CD4-positive, alpha-beta memory T cell (primary cell): ENCODE results near the gene ZFHX3. TPM values are rescaled to one million over a fixed set of nuclear protein-coding genes. Genes with fewer than 3 reads are reported as not detected.

Source experiments
- CTCF ChIA-PET: fragments of 350-600 bp; sonication (Branson Sonifier 250); formaldehyde crosslinking; loops from one replicate; lab custom pipeline; 2021; ENCODE audit warnings: inconsistent platforms; ENCODE audit not compliant: partially characterized antibody; lab: Charles Lee
- POLR2A ChIA-PET: fragments of 350-600 bp; sonication (Branson Sonifier 250); formaldehyde crosslinking; loops from one replicate; lab custom pipeline; 2021; ENCODE audit not compliant: partially characterized antibody; lab: Charles Lee
- DNase-seq, 5 donors: peaks; one replicate each; pipeline versions ENCODE4 v3.0.0 to v3.0.0-alpha.2; 2020 to 2022; ENCODE audit warnings: mixed read lengths in 1 of 5
- H3K27ac ChIP-seq: one replicate; pipeline ENCODE4 v1.7.0; 2013; ENCODE audit warnings: low read depth, low read length
- H3K27me3 ChIP-seq: 2 replicates; pipeline ENCODE4 v1.7.0; 2013; ENCODE audit warnings: mild to moderate bottlenecking, low read length, moderate library complexity; ENCODE audit not compliant: insufficient read depth
- H3K36me3 ChIP-seq: 2 replicates; pipeline ENCODE4 v1.7.0; 2013; ENCODE audit warnings: mild to moderate bottlenecking, low read length, moderate library complexity; ENCODE audit not compliant: insufficient read depth
- H3K4me1 ChIP-seq: 2 replicates; pipeline ENCODE4 v1.7.0; 2013; ENCODE audit warnings: mild to moderate bottlenecking, low read length, moderate library complexity; ENCODE audit not compliant: insufficient read depth
- H3K4me3 ChIP-seq, 2 donors: one replicate each; pipeline ENCODE4 v1.7.0; 2013; ENCODE audit warnings: low read length in 2 of 2, mild to moderate bottlenecking in 1 of 2
- H3K9me3 ChIP-seq, 2 donors: one replicate each; pipeline ENCODE4 v1.7.0; 2013; ENCODE audit warnings: low read length in 2 of 2, control low read depth in 1 of 2; ENCODE audit not compliant: control insufficient read depth in 1 of 2
- H3K27ac Mint-ChIP-seq, 7 donors: one replicate each; pipeline ENCODE4 v1.8.0; 2020 to 2021; ENCODE audit warnings: mixed read lengths in 7 of 7, mild to moderate bottlenecking in 6 of 7, inconsistent platforms in 3 of 7, moderate library complexity in 3 of 7
- H3K27me3 Mint-ChIP-seq, 2 donors: one replicate each; pipeline ENCODE4 v1.8.0; 2020 to 2021; ENCODE audit warnings: mixed read lengths in 2 of 2
- H3K36me3 Mint-ChIP-seq, 2 donors: one replicate each; pipeline ENCODE4 v1.8.0; 2020 to 2021; ENCODE audit warnings: mixed read lengths in 2 of 2, inconsistent platforms in 1 of 2, mild to moderate bottlenecking in 1 of 2
- H3K4me1 Mint-ChIP-seq, 4 donors: one replicate each; pipeline ENCODE4 v1.8.0; 2020 to 2021; ENCODE audit warnings: mixed read lengths in 4 of 4, mild to moderate bottlenecking in 1 of 4
- H3K4me3 Mint-ChIP-seq, 8 donors: one replicate each; pipeline ENCODE4 v1.8.0; 2020 to 2021; ENCODE audit warnings: mixed read lengths in 8 of 8, mild to moderate bottlenecking in 7 of 8, moderate library complexity in 6 of 8, inconsistent platforms in 3 of 8
- H3K9me3 Mint-ChIP-seq, 8 donors: one replicate each; pipeline ENCODE4 v1.8.0; 2020 to 2021; ENCODE audit warnings: mixed read lengths in 8 of 8, mild to moderate bottlenecking in 5 of 8, inconsistent platforms in 3 of 8, moderate library complexity in 1 of 8
- intact Hi-C: fragments of 100-400 bp; cut with micrococcal nuclease; formaldehyde crosslinking; loops from one replicate; pipeline ENCODE4 v1.15.1; 2023
- polyA plus RNA-seq, 2 donors: library from polyadenylated mRNA; unstranded; fragments of 300-500 nt; fragmentation: Illumina TruSeq; gene quantifications; one replicate each; pipeline ENCODE4 v1.2.3, GENCODE V29; 2021
- total RNA-seq, 2 experiments: library from RNA; stranded (reverse); gene quantifications; one replicate each; pipeline ENCODE4 v1.2.3, GENCODE V29; 2021

Gene ZFHX3
- total and polyA plus RNA-seq, 4 experiments from 2014 or later: 0.01 to 0.99 (median 0.36) TPM

DNA sequence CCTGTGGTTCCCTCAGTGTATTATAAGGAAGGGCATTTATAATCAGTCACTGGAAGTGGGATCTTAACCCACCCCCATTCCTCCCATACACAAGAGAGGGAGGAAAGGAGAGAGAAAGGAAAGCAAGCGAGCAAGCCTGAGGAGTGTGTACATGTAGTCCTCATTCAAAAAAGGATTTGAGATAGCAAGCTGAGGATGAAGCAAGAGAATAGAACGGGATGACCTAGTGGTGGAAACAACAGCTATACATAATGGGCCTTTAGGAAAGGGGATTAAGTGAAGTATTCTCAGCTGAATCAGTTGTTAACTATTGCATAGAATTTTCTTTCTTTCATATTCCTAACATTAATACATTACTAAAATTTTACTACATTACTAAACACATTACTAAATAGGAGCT, 281.4 kb downstream of the ZFHX3 start:
- POLR2A ChIA-PET: no interaction called here
- DNase-seq: no peak
- Mint-ChIP-seq H3K27me3 (no peaks in the 10 kb centered on the region), H3K4me3 (no peak overlapping the region), H3K36me3 (no peaks in the 10 kb centered on the region), H3K27ac (no peak overlapping the region), H3K9me3 (peaks cover 0 to 12% (median 0%) of the 10 kb centered on the region in 8 donors), H3K4me1 (no peaks in the 10 kb centered on the region)
- Histone ChIP-seq H3K4me3 (no peak overlapping the region), H3K36me3 (no peaks in the 10 kb centered on the region), H3K27ac (no peak overlapping the region), H3K9me3 (no peaks in the 10 kb centered on the region), H3K27me3 (no peaks in the 10 kb centered on the region), H3K4me1 (no peaks in the 10 kb centered on the region)
- CTCF ChIA-PET: no interaction called here
- intact Hi-C loops: no loop called here

DNA sequence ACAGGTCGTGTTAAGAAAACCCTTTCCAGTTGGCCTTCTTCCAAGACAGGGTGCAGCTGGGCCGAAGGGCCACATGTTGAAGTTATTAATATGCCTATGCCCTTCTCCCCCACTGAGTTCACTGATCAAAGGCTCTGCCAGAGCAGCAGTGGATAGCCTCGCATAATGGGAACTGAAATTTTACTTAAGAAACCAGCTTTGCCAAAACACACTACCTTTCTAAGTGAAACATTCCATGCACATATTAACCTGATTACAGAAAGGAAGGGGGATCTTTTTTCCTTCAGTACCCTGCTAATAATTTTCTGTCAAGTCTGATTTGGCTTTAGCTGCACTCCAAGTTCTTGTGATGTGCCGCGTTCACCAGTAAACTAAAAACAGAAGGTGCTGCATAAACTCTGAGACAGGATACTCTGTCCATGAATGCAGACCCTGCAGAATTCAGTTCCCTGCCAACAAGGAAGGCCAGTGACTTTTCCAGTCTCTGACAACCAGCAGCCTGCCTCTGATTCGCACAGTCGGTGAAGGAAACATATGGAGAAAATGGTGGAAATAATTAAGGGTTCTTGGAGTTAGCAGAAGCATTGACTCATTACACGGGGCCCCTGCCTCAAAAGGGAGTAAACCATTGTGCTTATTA, 283.8 kb downstream of the ZFHX3 start:
- intact Hi-C loops: no loop called here
- H3K4me1 ChIP-seq: no peaks in the 10 kb centered on the region
- no peak overlapping the region for H3K27ac Mint-ChIP-seq
- H3K27me3 ChIP-seq: no peaks in the 10 kb centered on the region
- DNase-seq: no peak
- H3K27me3 Mint-ChIP-seq: no peaks in the 10 kb centered on the region
- no peak overlapping the region for H3K4me3 Mint-ChIP-seq
- ChIA-PET POLR2A (no interaction called here), CTCF (no interaction called here)
- H3K4me3 ChIP-seq: no peak overlapping the region
- H3K9me3 Mint-ChIP-seq: peaks cover 0 to 5% (median 0%) of the 10 kb centered on the region in 8 donors
- H3K4me1 Mint-ChIP-seq: no peaks in the 10 kb centered on the region
- H3K9me3 ChIP-seq: no peaks in the 10 kb centered on the region
- no peak overlapping the region for H3K27ac ChIP-seq
- H3K36me3 ChIP-seq: no peaks in the 10 kb centered on the region
- H3K36me3 Mint-ChIP-seq: no peaks in the 10 kb centered on the region

DNA sequence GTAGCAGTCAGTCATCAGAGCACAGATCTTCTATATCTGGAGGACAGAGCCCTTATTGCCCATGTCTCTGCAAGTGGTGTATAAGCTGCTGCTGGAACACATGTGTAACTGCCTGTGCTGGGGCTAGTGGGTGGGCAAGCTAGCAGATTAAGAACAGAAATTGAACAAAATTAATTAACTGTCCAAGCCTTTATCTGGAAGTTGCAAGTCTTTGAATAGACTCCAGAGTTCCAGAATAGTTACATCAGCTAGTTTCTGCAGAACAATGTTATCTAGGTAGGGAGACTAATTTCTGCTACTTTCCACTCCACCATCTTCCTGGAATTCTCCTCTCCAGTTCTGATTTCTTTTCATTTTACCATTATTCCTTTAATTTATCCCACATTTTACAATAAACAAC, 287.3 kb downstream of the ZFHX3 start:
- Histone ChIP-seq H3K4me1 (no peaks in the 10 kb centered on the region), H3K36me3 (no peaks in the 10 kb centered on the region), H3K9me3 (no peaks in the 10 kb centered on the region), H3K4me3 (no peak overlapping the region), H3K27ac (no peak overlapping the region), H3K27me3 (no peaks in the 10 kb centered on the region)
- no peaks in the 10 kb centered on the region for H3K4me1 Mint-ChIP-seq
- intact Hi-C loops: no loop called here
- ChIA-PET POLR2A (no interaction called here), CTCF (no interaction called here)
- H3K27ac Mint-ChIP-seq: no peak overlapping the region
- peaks cover 0 to 26% (median 6%) of the 10 kb centered on the region in 8 donors for H3K9me3 Mint-ChIP-seq
- no peak overlapping the region for H3K4me3 Mint-ChIP-seq
- peaks cover 0 to 3% of the 10 kb centered on the region in 2 donors for H3K36me3 Mint-ChIP-seq
- H3K27me3 Mint-ChIP-seq: no peaks in the 10 kb centered on the region
- no peak for DNase-seq

DNA sequence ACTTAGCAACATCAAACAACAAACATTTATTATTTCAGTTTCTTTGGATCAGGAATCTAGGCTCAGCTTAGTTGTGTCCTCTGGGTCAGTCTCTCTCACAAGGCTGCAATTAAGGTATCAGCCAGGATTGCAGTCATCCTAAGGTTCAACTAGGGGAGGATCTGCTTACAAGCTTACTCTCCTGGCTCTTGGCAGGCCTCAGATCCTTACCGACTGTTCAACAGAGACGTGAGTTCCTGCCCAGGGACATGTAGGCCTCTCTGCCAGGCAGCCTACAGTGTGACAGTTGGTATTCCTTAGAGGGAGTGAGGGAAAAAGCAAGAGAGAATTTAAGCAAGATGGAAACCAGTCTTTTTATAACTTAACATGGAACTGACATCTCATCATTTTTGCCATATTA, 294.0 kb downstream of the ZFHX3 start:
- no peaks in the 10 kb centered on the region for H3K36me3 ChIP-seq
- POLR2A ChIA-PET: no interaction called here
- peaks cover 0 to 3% of the 10 kb centered on the region in 2 donors for H3K36me3 Mint-ChIP-seq
- H3K27ac Mint-ChIP-seq: no peak overlapping the region
- peaks cover 0 to 22% (median 6%) of the 10 kb centered on the region in 8 donors for H3K9me3 Mint-ChIP-seq
- intact Hi-C loops: no loop called here
- H3K4me1 Mint-ChIP-seq: no peaks in the 10 kb centered on the region
- H3K27ac ChIP-seq: no peak overlapping the region
- H3K27me3 Mint-ChIP-seq: no peaks in the 10 kb centered on the region
- DNase-seq: no peak
- H3K27me3 ChIP-seq: no peaks in the 10 kb centered on the region
- no peak overlapping the region for H3K4me3 ChIP-seq
- CTCF ChIA-PET: no interaction called here
- H3K9me3 ChIP-seq: no peaks in the 10 kb centered on the region
- no peaks in the 10 kb centered on the region for H3K4me1 ChIP-seq
- H3K4me3 Mint-ChIP-seq: no peak overlapping the region

DNA sequence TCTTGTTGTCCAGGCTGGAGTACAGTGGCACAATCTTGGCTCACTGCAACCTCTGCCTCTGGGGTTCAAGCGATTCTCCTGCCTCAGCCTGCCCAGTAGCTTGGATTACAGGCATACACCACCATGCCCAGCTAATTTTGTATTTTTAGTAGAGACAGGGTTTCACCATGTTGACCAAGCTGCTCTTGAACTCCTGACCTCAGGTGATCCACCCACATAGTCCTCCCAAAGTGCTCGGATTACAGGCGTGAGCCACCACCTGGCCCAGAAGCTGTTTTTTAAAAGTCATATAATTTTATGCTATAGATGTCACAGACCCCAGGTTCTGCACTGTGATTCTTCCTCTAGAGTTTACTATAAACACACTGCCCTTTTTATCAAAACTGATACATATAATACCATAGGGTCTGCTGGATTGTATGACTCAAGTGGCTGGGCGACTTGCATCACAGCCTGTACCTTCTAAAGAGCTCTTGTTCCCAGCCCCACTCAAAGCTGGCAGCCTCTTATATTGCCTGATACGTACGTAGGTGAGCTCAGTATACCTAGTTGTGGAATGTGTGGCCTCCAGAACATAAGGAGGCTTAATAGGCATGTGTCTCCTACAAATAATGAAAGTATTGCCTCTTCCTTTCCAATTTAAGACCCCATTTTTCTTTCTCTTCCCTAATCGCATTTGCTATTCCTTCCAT, 295.8 kb downstream of the ZFHX3 start:
- H3K27ac ChIP-seq: no peak overlapping the region
- POLR2A ChIA-PET: no interaction called here
- Mint-ChIP-seq H3K4me1 (no peaks in the 10 kb centered on the region), H3K9me3 (peaks cover 0 to 5% (median 2%) of the 10 kb centered on the region in 8 donors), H3K27me3 (no peaks in the 10 kb centered on the region), H3K27ac (no peak overlapping the region), H3K4me3 (no peak overlapping the region), H3K36me3 (no peaks in the 10 kb centered on the region)
- intact Hi-C loops: no loop called here
- no peaks in the 10 kb centered on the region for H3K4me1 ChIP-seq
- H3K4me3 ChIP-seq: no peak overlapping the region
- no peaks in the 10 kb centered on the region for H3K9me3 ChIP-seq
- CTCF ChIA-PET: no interaction called here
- H3K27me3 ChIP-seq: no peaks in the 10 kb centered on the region
- no peak for DNase-seq
- no peaks in the 10 kb centered on the region for H3K36me3 ChIP-seq

DNA sequence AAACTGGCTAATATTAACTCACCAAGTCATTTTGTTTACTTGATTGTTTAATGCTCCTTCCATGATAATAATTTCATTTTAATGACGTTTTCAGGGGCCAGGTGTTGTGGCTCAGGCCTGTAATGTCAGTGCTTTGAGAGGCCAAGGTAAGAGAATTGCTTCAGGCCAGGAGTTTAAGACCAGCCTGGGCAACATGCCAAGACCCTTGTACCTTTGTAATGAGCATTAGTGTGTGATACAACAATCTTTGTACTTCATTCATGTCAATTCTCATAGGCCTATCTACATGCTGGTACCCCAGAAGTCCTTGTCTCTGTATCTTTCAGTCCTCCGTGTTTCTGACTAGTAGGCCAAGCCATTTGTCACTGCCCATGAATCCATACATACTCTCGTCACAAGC, 296.9 kb downstream of the ZFHX3 start:
- Mint-ChIP-seq H3K36me3 (no peaks in the 10 kb centered on the region), H3K27ac (peak overlapping the region in 1 of 7 donors; percentile 2), H3K4me1 (no peaks in the 10 kb centered on the region), H3K4me3 (no peak overlapping the region), H3K9me3 (peaks cover 0 to 2% (median under 1%) of the 10 kb centered on the region in 8 donors), H3K27me3 (no peaks in the 10 kb centered on the region)
- Histone ChIP-seq H3K27me3 (no peaks in the 10 kb centered on the region), H3K4me1 (no peaks in the 10 kb centered on the region), H3K4me3 (no peak overlapping the region), H3K36me3 (no peaks in the 10 kb centered on the region), H3K27ac (no peak overlapping the region), H3K9me3 (no peaks in the 10 kb centered on the region)
- CTCF ChIA-PET: no interaction called here
- no peak for DNase-seq
- POLR2A ChIA-PET: no interaction called here
- intact Hi-C loops: no loop called here

DNA sequence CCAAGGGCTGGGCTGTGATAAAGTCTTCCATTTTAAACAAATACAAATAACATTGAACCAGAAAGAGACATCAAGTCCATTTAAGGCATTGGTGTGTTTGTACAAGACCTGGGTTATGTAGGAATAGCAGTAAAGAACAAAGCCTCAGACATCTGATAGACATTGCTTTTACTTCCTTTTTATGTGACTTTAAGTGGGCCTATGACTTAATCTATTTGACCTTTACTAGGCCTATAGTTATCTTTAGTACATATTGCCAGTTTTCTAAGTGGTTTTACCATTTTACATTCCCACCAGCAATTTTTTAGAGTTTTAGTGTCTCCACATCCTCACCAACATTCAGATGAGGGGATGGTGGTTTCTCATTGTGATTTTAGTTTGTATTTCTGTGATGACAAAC, 298.8 kb downstream of the ZFHX3 start:
- Mint-ChIP-seq H3K9me3 (no peaks in the 10 kb centered on the region), H3K36me3 (no peaks in the 10 kb centered on the region), H3K4me1 (no peaks in the 10 kb centered on the region), H3K4me3 (no peak overlapping the region), H3K27ac (no peak overlapping the region), H3K27me3 (no peaks in the 10 kb centered on the region)
- CTCF ChIA-PET: no interaction called here
- no peak for DNase-seq
- intact Hi-C loops: no loop called here
- POLR2A ChIA-PET: no interaction called here
- no peaks in the 10 kb centered on the region for H3K36me3 ChIP-seq
- H3K27ac ChIP-seq: no peak overlapping the region
- no peaks in the 10 kb centered on the region for H3K4me1 ChIP-seq
- H3K9me3 ChIP-seq: no peaks in the 10 kb centered on the region
- H3K27me3 ChIP-seq: no peaks in the 10 kb centered on the region
- no peak overlapping the region for H3K4me3 ChIP-seq
